ENCODE data around the gene TAF1C. TPM values are rescaled to one million over a fixed set of nuclear protein-coding genes. Genes with fewer than 3 reads are reported as not detected.

Gene TAF1C
- total and polyA plus RNA-seq, 9 of the 15 experiments (the other 6 are each of a cell fraction or from before 2014, with no cell fraction given): 1.5 to 74.8 (median 21.0) TPM

- TF ChIP-seq ZBTB5 (IDR thresholded peaks at IDR 0.05): no peak
- TF ChIP-seq HMG20B (CRISPR knock-in tag; IDR thresholded peaks at IDR 0.05): no peak
- TF ChIP-seq CBX8 (IDR thresholded peaks at IDR 0.05; ENCODE audit: borderline replicate concordance, extremely low read depth, low read depth, low read length, poor library complexity, severe bottlenecking): no peak
- TF ChIP-seq GTF2A2 (tag; IDR thresholded peaks at IDR 0.05): no peak
- TF ChIP-seq CEBPB (tag; IDR thresholded peaks at IDR 0.05): no peak
- TF ChIP-seq GTF2B (IDR thresholded peaks at IDR 0.05; ENCODE audit: extremely low read depth, insufficient read length): no peak
- no peak for TF ChIP-seq MYBL2 (IDR thresholded peaks at IDR 0.05; ENCODE audit: low read depth)
- TF ChIP-seq MYBL2 (CRISPR knock-in tag; IDR thresholded peaks at IDR 0.05; ENCODE audit: borderline replicate concordance): no peak
- no peak for TF ChIP-seq NBN (IDR thresholded peaks at IDR 0.05; ENCODE audit: low read depth)
- TF ChIP-seq TFAP4 (CRISPR knock-in tag; IDR thresholded peaks at IDR 0.05; ENCODE audit: borderline replicate concordance): peak; percentile 71; the same call in 1 of the 2 replicates
- 0 out of 2 replicates have a peak, but pooled peaks have one; percentile 19 for TF ChIP-seq SP1 (CRISPR knock-in tag; IDR thresholded peaks at IDR 0.05)
- no peak for TF ChIP-seq PHB (CRISPR knock-in tag; IDR thresholded peaks at IDR 0.05)
- no peak for TF ChIP-seq TCF15 (CRISPR knock-in tag; IDR thresholded peaks at IDR 0.05)
- TF ChIP-seq MAFK (IDR thresholded peaks at IDR 0.05; ENCODE audit: low read length): no peak
- TF ChIP-seq SIN3B (IDR thresholded peaks at IDR 0.05; ENCODE audit: low read depth): peak; percentile 80
- peak; percentile 96 for TF ChIP-seq CCNT2 (IDR thresholded peaks at IDR 0.05; ENCODE audit: borderline replicate concordance, extremely low read depth, insufficient read length, low read depth, low read length)
- TF ChIP-seq KDM5B (IDR thresholded peaks at IDR 0.05; ENCODE audit: insufficient replicate concordance, low read depth, low read length): no peak
- TF ChIP-seq MECOM (CRISPR knock-in tag; IDR thresholded peaks at IDR 0.05): no peak
- TF ChIP-seq COPS2 (conservative IDR thresholded peaks at IDR 0.05): no peak
- TF ChIP-seq HEY1 (CRISPR knock-in tag; IDR thresholded peaks at IDR 0.05; ENCODE audit: borderline replicate concordance): no peak
- no peak for TF ChIP-seq RBM15 (IDR thresholded peaks at IDR 0.05; ENCODE audit: insufficient read depth, low read length)
- TF ChIP-seq ZNF41 (CRISPR knock-in tag; conservative IDR thresholded peaks at IDR 0.05): no peak
Observed at GRCh38 chr16:84144859-84145639, 41.8 kb downstream of the TAF1C start, which contains the start of the genes DNAAF1 and HSDL1 (continued).
